K562 (cell line): ENCODE data around the gene KLHL18. TPM values are rescaled to one million over a fixed set of nuclear protein-coding genes. Genes with fewer than 3 reads are reported as not detected.

ENCODE experiments used
- ATAC-seq: fragments of 200-7000 bp; cut with Tn5 transposase; 3 replicates; pipeline ENCODE4 v1.9.1; 2020; ENCODE audit warnings: moderate library complexity
- BruUV-seq: library from RNA; stranded (reverse); fragments of 400-500 nt; replicated peaks from 2 replicates; lab custom pipeline; 2021; lab: Mats Ljungman, UMichigan
- CTCF ChIA-PET: fragments of 300-600 bp; formaldehyde crosslinking; extraction: SDS; loops from one replicate; lab custom pipeline; 2021; ENCODE audit warnings: low intra/inter-chr PET ratio; lab: Yijun Ruan, JAX
- POLR2A ChIA-PET: fragments of 300-600, 350-650 bp; sonication (Branson Sonifier 250); formaldehyde crosslinking; extraction: SDS; loops from one replicate; lab custom pipeline; 2021; ENCODE audit warnings: antibody characterized with exemption, inconsistent platforms; lab: Yijun Ruan, JAX
- DNase-seq, 4 experiments: peaks; one replicate each; pipeline versions ENCODE4 v3.0.0 to v3.0.0-alpha.2; 2011 to 2018; ENCODE audit warnings: low spot score in 3 of 4, mixed read lengths in 3 of 4; ENCODE audit errors: extremely low read depth in 1 of 4
- FAIRE-seq: peaks from 2 replicates; lab custom pipeline; 2011; peaks lifted over from hg19 to GRCh38; lab: Jason Lieb, UNC
- H2AFZ ChIP-seq: 2 replicates; pipeline ENCODE4 v1.6.0; 2011; ENCODE audit warnings: low read depth, low read length, control low read depth, inconsistent platforms
- H3K27ac ChIP-seq: fragments of 200-600 bp; 3 replicates; pipeline ENCODE4 v1.8.0; 2011; ENCODE audit warnings: low read depth, mild to moderate bottlenecking, control low read depth, inconsistent platforms, low read length, moderate library complexity, mixed read lengths; ENCODE audit errors: extremely low read depth
- H3K27me3 ChIP-seq, 2 experiments: fragments of 300-600 bp in 1 of 2; 2 replicates in 1 of 2; 3 replicates in 1 of 2; pipeline versions ENCODE4 v1.6.0 to v1.8.0; 2011; ENCODE audit warnings: inconsistent platforms in 2 of 2, low read length in 2 of 2, mild to moderate bottlenecking in 1 of 2, mixed read lengths in 1 of 2, moderate library complexity in 1 of 2; ENCODE audit not compliant: control insufficient read depth in 2 of 2, insufficient read depth in 2 of 2
- H3K36me3 ChIP-seq: fragments of 300-600 bp; 3 replicates; pipeline ENCODE4 v1.8.0; 2011; ENCODE audit warnings: mild to moderate bottlenecking, low read length, inconsistent platforms; ENCODE audit not compliant: control insufficient read depth, insufficient read depth
- H3K4me1 ChIP-seq, 2 experiments: fragments of 200-600 bp in 1 of 2; replicated peaks in 1 of 2; 2 replicates in 1 of 2; 3 replicates in 1 of 2; pipeline versions ENCODE4 v1.5.1 to v1.8.0; 2011; ENCODE audit warnings: inconsistent platforms in 2 of 2, low read length in 2 of 2, mild to moderate bottlenecking in 1 of 2, mixed read lengths in 1 of 2, moderate library complexity in 1 of 2; ENCODE audit not compliant: control insufficient read depth in 2 of 2, insufficient read depth in 2 of 2
- H3K4me2 ChIP-seq: 2 replicates; pipeline ENCODE4 v1.6.1; 2011; ENCODE audit warnings: low read length, control low read depth, inconsistent platforms, mixed read lengths; ENCODE audit not compliant: insufficient read depth
- H3K4me3 ChIP-seq: fragments of 200-600 bp; sonication (generic), shearing (Covaris generic); 2 replicates; pipeline ENCODE4 v1.5.1; 2016; ENCODE audit warnings: control low read depth, inconsistent platforms
- H3K79me2 ChIP-seq: fragments of 200-600 bp; 3 replicates; pipeline ENCODE4 v1.8.0; 2011; ENCODE audit warnings: low read length, inconsistent platforms; ENCODE audit not compliant: control insufficient read depth, insufficient read depth
- H3K9ac ChIP-seq, 2 experiments: 2 replicates each; pipeline versions ENCODE4 v1.6.0 to v1.6.1; 2011; ENCODE audit warnings: low read depth in 2 of 2, low read length in 2 of 2, control low read depth in 1 of 2, inconsistent platforms in 1 of 2, mild to moderate bottlenecking in 1 of 2, mixed read lengths in 1 of 2; ENCODE audit not compliant: insufficient read depth in 1 of 2
- H3K9me1 ChIP-seq: one replicate; pipeline ENCODE4 v1.6.0; 2011; ENCODE audit warnings: inconsistent platforms, mild to moderate bottlenecking, low read length, moderate library complexity; ENCODE audit not compliant: control insufficient read depth, insufficient read depth
- H3K9me3 ChIP-seq: replicated peaks from 2 replicates; pipeline ENCODE4 v1.5.1; 2011; ENCODE audit warnings: low read depth, low read length, inconsistent platforms; ENCODE audit not compliant: control insufficient read depth, insufficient read depth
- H4K20me1 ChIP-seq: replicated peaks from 2 replicates; pipeline ENCODE4 v1.6.1; 2011; ENCODE audit warnings: low read length, inconsistent platforms, mixed read lengths; ENCODE audit not compliant: control insufficient read depth, insufficient read depth
- ARNT ChIP-seq, 2 experiments: fragments of 450-650 bp; IDR thresholded peaks; 2 replicates each; pipeline ENCODE4 v1.6.1; 2016; ENCODE audit warnings: mild to moderate bottlenecking in 1 of 2
- ATF1 ChIP-seq, 2 experiments: fragments of 450-650 bp in 1 of 2; IDR thresholded peaks; 2 replicates each; pipeline ENCODE4 v1.6.1; 2016; ENCODE audit warnings: missing compliant biosample characterization in 1 of 2, missing genetic modification characterization in 1 of 2
- L3MBTL2 ChIP-seq: fragments of 450-650 bp; IDR thresholded peaks from 2 replicates; pipeline ENCODE4 v1.6.1; 2016; ENCODE audit warnings: mild to moderate bottlenecking, moderate library complexity
- NFYB ChIP-seq: IDR thresholded peaks from 2 replicates; pipeline ENCODE4 v1.6.1; 2011; ENCODE audit warnings: mild to moderate bottlenecking, moderate library complexity; ENCODE audit not compliant: insufficient read length; ENCODE audit errors: extremely low read depth
- SOX6 ChIP-seq: fragments of 450-650 bp; IDR thresholded peaks from 2 replicates; pipeline ENCODE4 v1.6.1; 2014; ENCODE audit warnings: mild to moderate bottlenecking
- SRF ChIP-seq, 2 experiments: fragments of 250-450, 450-650 bp in 1 of 2; sonication (Bioruptor Pico) in 1 of 2; sonication (generic) in 1 of 2; formaldehyde crosslinking; IDR thresholded peaks; 2 replicates each; pipeline versions ENCODE4 v1.5.0 to v1.5.1; 2020 to 2022; ENCODE audit warnings: mild to moderate bottlenecking in 1 of 2, missing genetic modification reagents in 1 of 2
- ZNF347 ChIP-seq: fragments of 450-650 bp; formaldehyde crosslinking; IDR thresholded peaks from 2 replicates; pipeline ENCODE4 v1.4.0; 2020; ENCODE audit warnings: low read depth, mild to moderate bottlenecking, moderate library complexity
- WGBS: fragments of 100-300 bp; shearing (Covaris generic); methylation state at CpG from one replicate; pipeline ENCODE4 v1.1.6; 2016; ENCODE audit warnings: low coverage, mixed read lengths; ENCODE audit not compliant: insufficient coverage; ENCODE audit errors: missing lambda C conversion rate; 5-methylcytosine and 5-hydroxymethylcytosine counted together
- in situ Hi-C: fragments of 300-500 bp; cut with MboI; formaldehyde crosslinking; loops from 4 replicates; pipeline ENCODE4 v1.15.0; 2018; ENCODE audit warnings: inconsistent platforms, mixed read lengths
- intact Hi-C: fragments of 100-400 bp; cut with micrococcal nuclease; formaldehyde crosslinking; loops from 2 replicates; pipeline ENCODE4 v1.14.2; 2022
- polyA plus RNA-seq, 8 experiments: library from polyadenylated mRNA; depleted of rRNA in 4 of 8; stranded (reverse) in 5 of 8; unstranded in 3 of 8; fragments of >200 nt; fragmentation: Nextera tagmentation in 2 of 8; fragmentation: Illumina TruSeq in 1 of 8; extraction: Ambion mirVana in 2 of 8; extraction: Trizol in 1 of 8; gene quantifications; 2 replicates each; pipeline versions ENCODE4 v1.2.1 to v1.2.3, GENCODE V29; 2011 to 2014; ENCODE audit warnings: inconsistent platforms in 1 of 8, missing spikeins in 1 of 8
- total RNA-seq, 7 experiments: library from RNA; depleted of rRNA in 6 of 7; stranded (reverse); fragments of >200 nt in 6 of 7; fragmentation: Illumina TruSeq in 2 of 7; extraction: Trizol in 2 of 7; gene quantifications; 2 replicates each; pipeline versions ENCODE4 v1.2.1 to v1.2.3, GENCODE V29; 2011 to 2021; ENCODE audit warnings: low replicate concordance in 1 of 7
- TF ChIP-seq, protein P1 (sequence below): fragments of 250-450 bp; sonication (Bioruptor Pico); IDR thresholded peaks from 2 replicates; pipeline ENCODE4 v1.4.0; 2020; ENCODE audit warnings: mild to moderate bottlenecking, moderate library complexity, borderline replicate concordance
- TF ChIP-seq, protein P2 (sequence below): fragments of 450-650 bp; IDR thresholded peaks from 2 replicates; pipeline ENCODE4 v1.6.1; 2016; ENCODE audit warnings: low read depth

The KLHL18 gene
- total and polyA plus RNA-seq, 9 of the 15 experiments (the other 6 are each of a cell fraction or from before 2014, with no cell fraction given) = 26.7 to 97.5 (median 48.7) TPM

DNA sequence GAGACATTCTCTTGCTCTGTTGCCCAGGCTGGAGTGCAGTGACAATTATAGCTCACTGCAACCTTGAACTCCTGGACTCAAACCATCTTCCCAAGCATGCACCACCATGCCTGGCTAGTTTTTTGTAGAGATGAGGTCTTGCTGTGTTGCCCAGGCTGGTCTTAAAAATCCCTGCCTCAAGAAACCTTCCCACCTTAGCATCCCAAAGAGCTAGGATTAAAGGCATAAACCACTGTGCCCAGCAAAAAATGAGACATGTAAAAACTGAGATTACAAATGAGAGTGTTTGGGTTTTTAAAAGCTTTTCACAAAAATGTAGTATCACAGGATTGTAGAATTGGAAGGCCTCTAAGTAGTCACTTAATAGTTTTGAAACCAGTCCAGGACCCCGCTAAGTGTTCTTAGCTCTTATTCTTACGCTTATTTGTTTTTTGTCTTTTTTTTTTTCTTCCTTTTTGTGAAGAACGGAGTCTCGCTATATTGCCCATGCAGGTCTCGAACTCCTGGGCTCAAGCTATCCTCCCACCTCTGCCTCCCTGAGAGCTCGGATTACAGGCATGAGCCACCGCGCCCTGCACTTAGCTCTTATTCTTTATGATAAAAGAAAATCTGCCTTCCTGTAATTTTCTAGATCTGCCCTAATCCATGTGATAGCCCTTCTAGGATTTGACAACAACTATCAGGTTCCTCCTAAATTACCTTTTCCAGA lies 31.5 kb downstream of the KLHL18 start:
- ChIA-PET CTCF (no interaction called here), POLR2A (interaction anchor here (0.6 to 2.5 kb wide), 12 partner anchors 10 to 379 kb away, joined by 3 to 31 read pairs (median 4); partner anchors contain the start of genes KIF9 and KLHL18)
- FAIRE-seq (no peak), ATAC-seq (peak; percentile 45), DNase-seq (peak in 1 of 4 experiments; percentile 66)
- H3K27me3 ChIP-seq = no peaks in the 10 kb centered on the region; a peak in 1 of 5 replicates
- H3K27ac ChIP-seq = peak overlapping the region; percentile 65
- WGBS = 21% methylated on average over 8 of the region's 8 CpGs
- H3K4me1 ChIP-seq = peaks cover 31 to 50% of the 10 kb centered on the region in 2 experiments
- H3K79me2 ChIP-seq = peaks cover 67% of the 10 kb centered on the region
- in situ Hi-C loops = no loop called here
- no peaks in the 10 kb centered on the region for H3K9me1 ChIP-seq
- BruUV-seq = no TSS peak
- H3K4me2 ChIP-seq = peak overlapping the region; percentile 68
- intact Hi-C loops = loop anchor here (2.0 kb wide), 1 partner anchor 15 kb away; no protein-coding TSS in a partner anchor
- no peak overlapping the region for H3K4me3 ChIP-seq
- peaks cover 4% of the 10 kb centered on the region; the same call in 2 of the 3 replicates for H3K36me3 ChIP-seq
- H4K20me1 ChIP-seq = no peaks in the 10 kb centered on the region
- no peaks in the 10 kb centered on the region for H3K9me3 ChIP-seq
- H3K9ac ChIP-seq = peak overlapping the region; percentile 32 to 63; a peak in 3 of 4 replicates
- H2AFZ ChIP-seq = 0 out of 2 replicates have a peak overlapping the region, but pooled peaks have one; percentile 0
- TF ChIP-seq NFYB (no peak), SOX6 (no peak), SRF (CRISPR knock-in tag; IDR thresholded peaks at IDR 0.05) (peak in 1 of 2 experiments; percentile 56; a peak in 1 of 4 replicates), ATF1 (CRISPR knock-in tag; IDR thresholded peaks at IDR 0.05) (no peak), ATF1 (tag; IDR thresholded peaks at IDR 0.05) (no peak), ARNT (IDR thresholded peaks at IDR 0.05) (no peak), L3MBTL2 (0 out of 2 replicates have a peak, but pooled peaks have one; percentile 17), ZNF347 (CRISPR knock-in tag) (no peak)
- TF ChIP-seq, protein P1, sequence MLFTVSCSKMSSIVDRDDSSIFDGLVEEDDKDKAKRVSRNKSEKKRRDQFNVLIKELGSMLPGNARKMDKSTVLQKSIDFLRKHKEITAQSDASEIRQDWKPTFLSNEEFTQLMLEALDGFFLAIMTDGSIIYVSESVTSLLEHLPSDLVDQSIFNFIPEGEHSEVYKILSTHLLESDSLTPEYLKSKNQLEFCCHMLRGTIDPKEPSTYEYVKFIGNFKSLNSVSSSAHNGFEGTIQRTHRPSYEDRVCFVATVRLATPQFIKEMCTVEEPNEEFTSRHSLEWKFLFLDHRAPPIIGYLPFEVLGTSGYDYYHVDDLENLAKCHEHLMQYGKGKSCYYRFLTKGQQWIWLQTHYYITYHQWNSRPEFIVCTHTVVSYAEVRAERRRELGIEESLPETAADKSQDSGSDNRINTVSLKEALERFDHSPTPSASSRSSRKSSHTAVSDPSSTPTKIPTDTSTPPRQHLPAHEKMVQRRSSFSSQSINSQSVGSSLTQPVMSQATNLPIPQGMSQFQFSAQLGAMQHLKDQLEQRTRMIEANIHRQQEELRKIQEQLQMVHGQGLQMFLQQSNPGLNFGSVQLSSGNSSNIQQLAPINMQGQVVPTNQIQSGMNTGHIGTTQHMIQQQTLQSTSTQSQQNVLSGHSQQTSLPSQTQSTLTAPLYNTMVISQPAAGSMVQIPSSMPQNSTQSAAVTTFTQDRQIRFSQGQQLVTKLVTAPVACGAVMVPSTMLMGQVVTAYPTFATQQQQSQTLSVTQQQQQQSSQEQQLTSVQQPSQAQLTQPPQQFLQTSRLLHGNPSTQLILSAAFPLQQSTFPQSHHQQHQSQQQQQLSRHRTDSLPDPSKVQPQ (CRISPR knock-in tag) = no peak
- TF ChIP-seq, protein P2, sequence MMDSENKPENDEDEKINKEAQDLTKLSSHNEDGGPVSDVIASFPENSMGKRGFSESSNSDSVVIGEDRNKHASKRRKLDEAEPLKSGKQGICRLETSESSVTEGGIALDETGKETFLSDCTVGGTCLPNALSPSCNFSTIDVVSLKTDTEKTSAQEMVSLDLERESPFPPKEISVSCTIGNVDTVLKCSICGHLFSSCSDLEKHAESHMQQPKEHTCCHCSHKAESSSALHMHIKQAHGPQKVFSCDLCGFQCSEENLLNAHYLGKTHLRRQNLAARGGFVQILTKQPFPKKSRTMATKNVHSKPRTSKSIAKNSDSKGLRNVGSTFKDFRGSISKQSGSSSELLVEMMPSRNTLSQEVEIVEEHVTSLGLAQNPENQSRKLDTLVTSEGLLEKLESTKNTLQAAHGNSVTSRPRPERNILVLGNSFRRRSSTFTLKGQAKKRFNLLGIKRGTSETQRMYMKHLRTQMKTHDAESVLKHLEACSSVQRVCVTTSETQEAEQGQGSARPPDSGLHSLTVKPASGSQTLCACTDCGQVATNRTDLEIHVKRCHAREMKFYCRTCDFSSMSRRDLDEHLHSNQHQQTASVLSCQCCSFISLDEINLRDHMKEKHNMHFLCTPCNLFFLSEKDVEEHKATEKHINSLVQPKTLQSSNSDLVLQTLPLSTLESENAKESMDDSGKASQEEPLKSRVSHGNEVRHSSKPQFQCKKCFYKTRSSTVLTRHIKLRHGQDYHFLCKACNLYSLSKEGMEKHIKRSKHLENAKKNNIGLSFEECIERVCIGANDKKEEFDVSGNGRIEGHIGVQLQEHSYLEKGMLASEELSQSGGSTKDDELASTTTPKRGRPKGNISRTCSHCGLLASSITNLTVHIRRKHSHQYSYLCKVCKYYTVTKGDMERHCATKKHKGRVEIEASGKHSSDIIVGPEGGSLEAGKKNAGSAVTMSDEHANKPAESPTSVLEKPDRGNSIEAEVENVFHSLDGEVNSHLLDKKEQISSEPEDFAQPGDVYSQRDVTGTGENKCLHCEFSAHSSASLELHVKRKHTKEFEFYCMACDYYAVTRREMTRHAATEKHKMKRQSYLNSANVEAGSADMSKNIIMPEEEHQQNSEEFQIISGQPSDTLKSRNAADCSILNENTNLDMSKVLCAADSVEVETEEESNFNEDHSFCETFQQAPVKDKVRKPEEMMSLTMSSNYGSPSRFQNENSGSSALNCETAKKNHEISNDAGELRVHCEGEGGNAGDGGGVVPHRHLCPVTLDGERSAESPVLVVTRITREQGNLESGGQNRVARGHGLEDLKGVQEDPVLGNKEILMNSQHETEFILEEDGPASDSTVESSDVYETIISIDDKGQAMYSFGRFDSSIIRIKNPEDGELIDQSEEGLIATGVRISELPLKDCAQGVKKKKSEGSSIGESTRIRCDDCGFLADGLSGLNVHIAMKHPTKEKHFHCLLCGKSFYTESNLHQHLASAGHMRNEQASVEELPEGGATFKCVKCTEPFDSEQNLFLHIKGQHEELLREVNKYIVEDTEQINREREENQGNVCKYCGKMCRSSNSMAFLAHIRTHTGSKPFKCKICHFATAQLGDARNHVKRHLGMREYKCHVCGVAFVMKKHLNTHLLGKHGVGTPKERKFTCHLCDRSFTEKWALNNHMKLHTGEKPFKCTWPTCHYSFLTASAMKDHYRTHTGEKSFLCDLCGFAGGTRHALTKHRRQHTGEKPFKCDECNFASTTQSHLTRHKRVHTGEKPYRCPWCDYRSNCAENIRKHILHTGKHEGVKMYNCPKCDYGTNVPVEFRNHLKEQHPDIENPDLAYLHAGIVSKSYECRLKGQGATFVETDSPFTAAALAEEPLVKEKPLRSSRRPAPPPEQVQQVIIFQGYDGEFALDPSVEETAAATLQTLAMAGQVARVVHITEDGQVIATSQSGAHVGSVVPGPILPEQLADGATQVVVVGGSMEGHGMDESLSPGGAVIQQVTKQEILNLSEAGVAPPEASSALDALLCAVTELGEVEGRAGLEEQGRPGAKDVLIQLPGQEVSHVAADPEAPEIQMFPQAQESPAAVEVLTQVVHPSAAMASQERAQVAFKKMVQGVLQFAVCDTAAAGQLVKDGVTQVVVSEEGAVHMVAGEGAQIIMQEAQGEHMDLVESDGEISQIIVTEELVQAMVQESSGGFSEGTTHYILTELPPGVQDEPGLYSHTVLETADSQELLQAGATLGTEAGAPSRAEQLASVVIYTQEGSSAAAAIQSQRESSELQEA = no peak
